NCI-H1105 treated with DMSO at 0.1 percent for 48 hours (cell line): Measurements from ENCODE around the gene MEOX2.

Experiments used
- DNase-seq: peaks from one replicate; lab custom pipeline; 2025; lab: John Stamatoyannopoulos, UW

Gene MEOX2

DNA sequence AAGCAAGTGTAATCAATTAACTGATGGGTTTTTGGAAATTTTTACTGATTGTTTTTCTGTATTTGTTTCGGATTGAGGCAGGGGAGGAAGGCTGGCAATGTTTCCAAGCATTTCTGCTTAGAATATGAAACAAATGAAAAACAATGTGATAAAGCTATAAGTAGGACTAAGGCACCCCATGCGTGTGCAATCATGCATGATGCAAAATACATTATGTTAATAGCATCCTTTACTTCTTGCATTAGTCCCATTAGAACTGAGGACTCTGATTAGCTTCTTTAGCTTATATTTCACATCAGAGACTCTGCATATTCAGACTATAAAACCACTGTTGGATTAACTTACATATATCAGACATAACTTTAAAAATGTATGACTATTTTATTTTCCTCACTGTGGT, 76.0 kb downstream of the MEOX2 start:
- DNase-seq: no peak

DNA sequence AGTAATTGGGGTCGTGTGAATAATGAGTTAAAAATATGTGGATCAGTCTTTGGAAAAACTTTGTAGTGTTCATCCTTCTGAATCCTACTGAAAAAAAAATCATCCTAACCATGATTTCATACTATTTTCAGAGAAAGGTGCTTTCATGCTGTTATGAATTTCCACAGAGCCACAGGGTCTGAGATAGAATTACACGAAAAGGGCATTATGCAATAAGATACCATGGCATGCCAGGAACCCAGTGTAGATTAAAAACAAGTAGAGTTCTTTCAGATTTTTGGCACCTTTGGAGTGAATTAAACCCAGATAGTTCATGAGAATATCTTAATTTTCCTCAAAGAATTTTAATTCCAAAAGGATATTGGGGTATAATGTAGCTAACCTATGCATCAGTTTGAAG, 77.2 kb downstream of the MEOX2 start:
- no peak for DNase-seq

DNA sequence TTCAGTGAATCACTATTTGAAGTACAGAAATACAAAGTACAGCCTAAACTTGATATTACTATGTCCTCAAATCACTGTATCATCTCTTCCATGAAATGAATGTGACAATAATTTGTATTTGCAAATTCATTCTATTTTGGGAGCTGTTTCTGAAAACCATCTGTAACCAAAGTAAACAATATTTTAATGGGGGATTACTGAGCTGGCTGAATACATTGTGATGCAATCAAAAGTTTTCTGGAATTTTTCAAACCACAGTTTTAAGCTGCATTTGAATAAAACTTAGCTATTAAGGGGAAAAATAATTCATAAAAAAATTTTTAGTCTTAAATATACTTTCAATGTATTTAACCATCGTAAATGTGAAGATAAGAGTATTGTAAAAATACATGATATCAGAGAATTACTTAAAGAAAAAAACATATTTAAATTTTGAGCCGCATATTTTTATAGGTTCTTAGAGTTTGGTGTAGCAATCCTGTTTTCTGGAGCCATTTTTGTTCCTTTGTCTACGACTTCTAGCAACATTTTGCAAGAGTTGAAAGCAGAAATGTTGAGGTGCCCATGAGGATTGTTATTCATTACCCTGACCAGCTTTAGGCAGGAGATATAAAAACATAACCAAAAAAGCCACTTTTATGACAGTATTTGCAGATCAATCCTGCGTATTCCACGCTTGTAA, 78.8 kb downstream of the MEOX2 start:
- no peak for DNase-seq

DNA sequence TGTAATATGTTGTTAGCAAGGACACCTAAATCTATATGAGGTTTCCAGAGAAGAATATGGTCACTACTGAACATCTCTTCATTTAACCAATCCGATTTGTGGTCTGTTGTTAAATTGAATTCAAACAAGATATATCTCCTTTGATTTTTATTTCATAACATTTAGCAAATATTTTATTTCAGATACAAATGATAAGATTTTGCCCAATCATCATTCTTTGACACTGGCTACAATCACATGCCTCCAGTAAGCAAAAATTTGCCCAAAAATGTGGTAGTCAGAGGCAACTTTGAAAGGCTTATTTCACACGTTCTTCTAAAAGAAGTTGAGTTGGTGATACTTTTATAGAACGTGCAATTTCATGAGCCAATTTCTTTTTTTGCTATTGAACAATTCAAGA, 79.9 kb downstream of the MEOX2 start:
- DNase-seq: no peak

DNA sequence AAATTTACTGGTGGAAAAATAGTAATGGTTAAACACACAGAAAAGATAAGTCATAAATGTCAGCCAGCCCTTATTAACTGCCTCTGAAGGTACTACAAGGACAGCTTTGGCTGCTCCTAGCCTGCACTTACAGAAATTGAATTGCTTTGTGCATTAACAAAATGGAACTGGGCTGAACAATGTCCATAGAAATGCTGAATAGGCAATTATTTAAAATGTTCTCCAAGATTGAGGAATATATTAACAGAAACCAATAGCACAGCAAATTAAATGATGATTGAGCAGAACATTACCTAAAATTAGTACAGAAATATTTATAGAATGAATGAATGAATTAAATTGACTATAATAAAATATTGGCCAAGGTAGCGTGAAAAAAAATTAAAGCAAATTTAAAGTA, 82.3 kb downstream of the MEOX2 start:
- no peak for DNase-seq

DNA sequence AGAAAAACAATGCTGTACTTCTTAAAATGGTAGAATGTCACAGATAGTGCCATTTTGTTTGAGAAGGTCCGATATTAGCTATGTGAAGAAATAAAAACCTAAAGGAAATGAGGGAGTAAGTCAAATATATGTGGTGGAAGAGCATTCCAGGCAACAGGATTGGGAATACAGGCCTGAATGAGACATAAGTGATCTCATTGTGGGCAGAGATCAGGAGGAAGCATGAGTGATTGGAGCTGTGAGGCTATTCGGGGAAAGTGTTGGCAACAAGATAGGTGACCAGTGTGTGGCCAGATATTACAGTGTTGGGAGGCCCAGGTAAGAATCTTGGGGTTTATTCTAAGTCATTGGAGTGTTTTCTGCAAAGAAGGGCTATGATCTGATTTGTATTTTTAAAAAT, 83.4 kb downstream of the MEOX2 start:
- DNase-seq: no peak

DNA sequence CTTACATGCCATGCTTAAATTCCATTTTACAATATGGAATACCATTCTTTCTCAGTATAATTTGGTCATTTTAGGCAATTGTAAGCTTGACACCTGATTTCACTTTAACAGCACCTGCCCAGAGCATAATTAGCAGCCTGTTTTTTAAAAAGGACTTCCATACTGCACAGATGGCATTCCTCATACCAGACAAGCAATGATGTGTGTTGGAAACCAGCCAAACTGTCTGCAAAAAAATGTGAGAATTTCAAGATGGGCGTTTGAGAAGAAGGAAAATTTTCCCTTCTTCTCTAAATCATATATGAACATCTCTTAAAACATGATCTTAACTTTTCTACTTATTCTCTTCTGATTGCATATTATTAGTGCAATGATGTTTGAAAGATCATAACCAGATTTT, 84.2 kb downstream of the MEOX2 start:
- DNase-seq: peak; percentile 77

DNA sequence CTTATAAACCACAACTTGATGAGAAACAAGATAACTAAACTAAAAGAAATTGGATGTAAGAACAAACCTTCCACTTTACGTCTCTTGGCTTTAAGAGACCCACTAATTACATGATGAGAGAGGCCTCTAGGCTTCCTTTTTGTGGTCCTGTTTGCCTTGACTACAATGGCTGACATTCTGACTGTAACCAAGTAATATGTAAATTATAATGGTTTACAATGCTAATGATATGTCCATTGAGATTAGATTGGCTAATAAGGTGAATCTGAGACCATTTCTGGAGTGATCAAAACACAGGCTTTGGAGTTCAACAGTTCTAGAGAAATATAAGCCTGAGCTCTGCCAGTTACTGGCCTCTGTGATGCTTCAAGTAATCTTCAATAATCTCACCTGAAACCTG, 85.3 kb downstream of the MEOX2 start:
- DNase-seq: no peak

DNA sequence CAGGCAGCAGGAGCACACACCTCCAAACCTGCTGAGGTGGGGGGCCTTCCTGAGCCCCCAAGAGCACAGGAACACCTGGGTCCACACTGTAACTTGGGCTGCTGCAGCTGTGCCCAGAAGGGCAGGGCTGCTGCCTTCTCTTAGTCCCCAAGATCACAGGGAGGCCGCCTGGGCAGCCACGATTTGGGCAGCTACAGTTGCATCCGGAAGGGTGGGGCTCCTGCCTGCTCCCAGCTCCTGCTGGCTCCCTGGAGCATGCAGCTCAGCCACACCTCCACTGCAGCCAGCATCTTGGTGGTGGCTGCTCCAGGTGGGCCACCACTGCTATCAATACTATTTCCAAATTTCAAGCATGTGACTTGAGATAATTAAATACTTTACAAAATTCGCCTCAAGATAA, 86.2 kb downstream of the MEOX2 start:
- no peak for DNase-seq

DNA sequence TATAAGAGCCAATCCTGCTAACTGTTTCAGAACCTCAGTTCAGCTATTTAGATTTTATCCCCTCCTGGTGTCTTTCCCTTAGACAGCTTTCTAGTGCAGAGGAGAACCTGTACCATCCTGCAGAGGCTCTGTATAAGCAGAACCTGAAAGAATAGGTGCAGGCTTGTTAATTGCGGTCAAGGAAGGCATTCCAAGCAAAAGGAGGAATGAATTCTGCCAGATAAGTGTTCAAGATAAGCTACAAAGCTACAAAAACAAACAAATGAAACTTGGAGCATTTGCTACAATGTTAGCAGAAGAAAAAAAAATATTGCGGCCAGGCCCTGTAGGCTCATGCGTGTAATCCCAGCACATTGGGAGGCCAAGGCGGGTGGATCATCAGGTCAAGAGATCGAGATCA, 92.0 kb downstream of the MEOX2 start:
- DNase-seq: no peak

DNA sequence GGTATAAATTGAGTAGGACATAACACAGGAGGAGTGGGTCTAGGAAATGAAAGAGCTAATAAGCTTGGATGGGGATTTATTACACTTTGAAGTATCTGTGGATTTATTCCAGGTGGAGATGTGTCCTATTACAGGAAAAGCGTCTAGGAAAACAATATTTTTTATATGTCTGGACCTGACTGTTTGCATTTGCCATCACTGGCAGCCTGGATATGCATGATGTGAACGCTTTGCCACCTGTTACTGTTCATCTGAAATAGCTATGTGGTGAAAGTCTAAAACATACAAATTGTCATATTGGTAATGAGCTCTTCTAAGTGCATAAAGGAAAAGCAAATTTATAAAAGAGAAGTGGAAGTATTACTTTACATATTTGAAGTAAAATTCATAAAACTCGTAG, 93.1 kb downstream of the MEOX2 start:
- peak; percentile 68 for DNase-seq

DNA sequence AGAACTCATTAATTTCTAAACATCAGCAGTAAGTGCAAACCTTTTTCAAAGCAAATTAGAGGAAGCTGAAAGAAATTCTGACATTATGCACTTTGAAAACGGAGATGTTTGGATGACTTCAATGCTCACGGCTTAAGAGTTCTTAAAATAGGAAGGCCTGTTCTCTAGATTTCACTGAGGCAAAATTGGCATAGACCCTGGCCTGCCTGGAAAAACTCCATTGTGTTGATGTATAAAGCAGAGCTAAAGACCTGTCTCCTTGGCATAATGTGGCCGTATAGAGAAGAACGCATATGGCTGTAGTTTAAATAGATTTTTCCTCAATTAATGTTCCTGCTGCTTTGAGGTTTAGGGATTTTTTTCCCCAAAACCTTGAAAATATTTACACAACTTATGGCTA, 100.2 kb downstream of the MEOX2 start:
- no peak for DNase-seq

DNA sequence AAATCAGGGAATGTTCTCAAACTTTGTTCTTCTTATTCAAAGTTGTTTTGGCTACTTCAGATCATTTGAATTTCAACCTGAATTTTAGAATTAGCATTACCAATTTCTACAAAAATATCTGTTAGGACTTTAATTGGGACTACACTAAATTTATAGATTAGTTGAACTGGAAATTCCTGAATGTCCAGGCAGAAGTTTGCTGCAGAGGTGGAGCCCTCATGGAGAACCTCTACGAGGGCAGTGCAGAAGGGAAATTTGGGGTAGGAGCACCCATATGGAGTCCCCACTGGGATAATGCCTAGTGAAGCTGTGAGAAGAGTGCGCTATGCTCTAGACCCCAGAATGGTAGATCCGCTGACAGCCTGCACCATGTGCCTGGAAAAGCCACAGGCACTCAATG, 101.9 kb downstream of the MEOX2 start:
- no peak for DNase-seq

DNA sequence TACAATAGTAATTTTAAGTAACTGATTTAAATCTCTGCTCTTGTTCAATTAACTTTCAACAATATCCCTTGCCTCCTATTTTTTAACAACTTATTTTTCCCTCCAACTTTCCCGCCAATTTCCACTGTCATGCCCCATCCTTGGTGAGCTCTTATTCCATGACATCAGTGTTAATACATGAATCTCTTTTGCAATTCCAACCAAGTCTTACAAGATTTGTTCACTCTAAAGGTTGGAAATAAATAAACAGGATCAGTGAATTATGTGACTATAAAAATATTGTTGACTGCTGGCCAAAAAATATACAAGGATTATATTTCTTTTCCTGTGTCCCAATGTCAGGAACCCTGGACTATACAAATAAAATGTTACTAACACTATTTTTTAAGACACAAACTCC, 103.7 kb downstream of the MEOX2 start:
- no peak for DNase-seq

DNA sequence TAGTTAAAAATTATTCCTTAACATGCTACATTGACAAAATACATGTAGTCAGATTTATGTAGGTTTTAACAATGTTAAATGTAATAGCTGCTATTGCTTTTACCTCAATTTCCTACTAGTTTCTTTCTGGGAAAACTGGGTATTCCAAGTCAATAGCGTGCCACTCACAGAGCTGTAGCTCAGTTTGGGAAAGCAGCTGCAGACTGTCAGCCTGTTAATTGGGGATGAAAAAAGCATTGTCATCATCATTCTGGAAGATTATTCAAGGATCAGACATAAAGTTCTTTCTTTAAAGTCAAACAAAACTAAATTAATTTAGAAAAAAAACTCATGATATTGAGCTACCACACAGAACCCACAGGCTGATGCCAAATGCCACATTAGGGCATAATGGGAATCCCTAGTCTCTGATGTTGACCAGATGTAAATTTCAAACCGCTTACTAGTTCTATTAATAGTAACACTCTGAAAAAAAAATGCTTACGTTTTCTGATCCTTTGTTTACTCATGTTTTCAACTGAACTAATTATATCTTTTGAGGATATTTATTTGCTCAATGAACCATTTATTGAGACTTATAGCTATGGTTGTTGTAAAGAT, 105.0 kb downstream of the MEOX2 start:
- DNase-seq: peak; percentile 94

DNA sequence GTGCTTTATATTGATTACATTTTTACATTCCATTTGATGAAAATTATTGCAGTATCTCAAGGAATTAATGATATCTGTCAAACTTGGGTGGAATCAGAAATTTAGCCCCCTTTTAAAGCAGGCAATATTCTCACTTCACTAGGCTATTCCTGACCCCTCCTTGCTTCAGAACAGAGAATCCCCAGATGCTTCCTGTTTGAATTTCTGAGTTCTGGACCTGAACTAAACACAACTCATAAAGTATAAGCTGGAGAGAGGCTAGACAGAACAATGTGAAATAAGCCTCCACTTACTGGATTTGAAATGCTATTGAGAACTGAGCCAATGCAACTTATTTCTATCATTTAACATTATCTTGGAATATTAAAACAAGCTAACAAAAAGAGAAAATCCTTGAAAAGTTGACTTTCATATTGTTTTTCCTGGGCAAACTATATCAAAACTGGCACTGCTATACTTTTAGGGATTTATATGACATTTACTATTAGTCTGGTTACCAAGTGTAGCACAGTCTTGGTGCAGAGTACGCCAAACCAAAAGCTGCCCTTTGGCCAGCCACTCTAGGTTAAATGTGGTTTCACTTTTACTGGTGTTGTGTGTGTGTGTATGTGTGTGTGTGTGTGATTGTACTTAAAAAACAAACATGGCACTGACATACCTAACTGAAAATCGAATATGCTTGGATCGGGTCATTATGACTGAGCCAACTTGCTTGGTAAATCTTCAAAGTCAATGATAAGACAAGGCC, 105.7 kb downstream of the MEOX2 start:
- no peak for DNase-seq

DNA sequence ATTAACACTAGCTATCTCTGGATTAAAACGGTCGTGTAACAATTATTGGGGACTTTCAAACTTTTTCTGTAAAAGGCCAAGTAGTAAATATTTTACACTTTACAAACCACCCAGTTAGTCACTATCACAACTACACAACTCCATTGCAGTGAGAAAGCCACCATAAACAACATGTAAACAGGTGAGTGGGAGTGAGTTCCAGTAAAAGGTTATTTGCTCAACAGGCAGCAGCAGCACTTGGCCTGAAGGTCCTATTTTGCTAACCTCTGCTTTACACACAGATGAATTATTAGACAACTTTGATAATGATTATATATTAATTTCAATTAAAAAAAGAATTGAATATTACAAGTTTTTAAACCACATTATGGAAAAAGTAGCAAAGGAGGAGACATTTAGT, 108.9 kb downstream of the MEOX2 start:
- no peak for DNase-seq

DNA sequence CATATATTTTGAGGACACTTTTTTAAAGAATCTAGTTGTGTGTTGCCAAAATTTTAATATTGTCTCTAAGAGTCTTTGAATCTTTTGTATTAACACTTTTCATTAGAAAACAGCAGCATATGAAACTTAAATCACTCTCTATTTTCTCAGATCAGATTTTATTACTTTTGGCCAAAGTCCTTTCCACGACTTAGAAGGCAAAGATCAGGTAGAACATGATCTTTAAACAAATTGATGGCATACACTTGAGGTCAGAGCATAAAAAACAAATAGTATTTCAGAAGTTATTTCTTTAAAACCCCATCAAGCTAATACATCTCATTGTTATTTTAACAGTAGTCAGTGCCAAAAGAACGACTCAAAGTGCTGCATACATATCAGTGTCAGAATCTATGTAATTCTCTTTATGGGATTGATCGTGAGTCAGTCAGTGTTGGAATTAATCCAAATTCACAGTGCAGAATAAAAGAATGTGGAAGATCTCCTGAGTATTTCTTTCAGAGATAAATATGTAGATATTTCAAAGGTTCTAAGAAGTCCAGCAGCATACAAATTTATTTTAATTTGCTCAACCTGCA, 115.1 kb downstream of the MEOX2 start:
- peak; percentile 12 for DNase-seq

DNA sequence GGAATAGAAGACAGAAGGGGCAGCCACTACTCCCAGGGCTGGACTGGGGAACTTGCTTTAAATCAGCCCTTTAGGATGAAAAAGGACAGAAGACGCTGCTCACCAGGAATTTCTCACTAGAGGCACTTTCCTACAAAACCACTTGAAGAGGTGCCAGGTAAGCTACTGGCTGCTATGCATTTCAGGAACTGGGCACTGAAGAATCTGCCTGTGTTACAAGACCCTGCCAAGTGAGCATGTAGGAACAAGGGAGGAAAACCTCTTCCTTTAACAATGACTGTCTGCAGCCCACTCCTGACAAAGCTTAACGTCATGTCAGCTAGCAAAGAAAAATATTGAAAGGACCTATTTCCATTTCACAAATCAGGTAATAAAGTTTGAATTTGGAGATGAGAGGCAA, 118.8 kb downstream of the MEOX2 start:
- DNase-seq: peak; percentile 68

DNA sequence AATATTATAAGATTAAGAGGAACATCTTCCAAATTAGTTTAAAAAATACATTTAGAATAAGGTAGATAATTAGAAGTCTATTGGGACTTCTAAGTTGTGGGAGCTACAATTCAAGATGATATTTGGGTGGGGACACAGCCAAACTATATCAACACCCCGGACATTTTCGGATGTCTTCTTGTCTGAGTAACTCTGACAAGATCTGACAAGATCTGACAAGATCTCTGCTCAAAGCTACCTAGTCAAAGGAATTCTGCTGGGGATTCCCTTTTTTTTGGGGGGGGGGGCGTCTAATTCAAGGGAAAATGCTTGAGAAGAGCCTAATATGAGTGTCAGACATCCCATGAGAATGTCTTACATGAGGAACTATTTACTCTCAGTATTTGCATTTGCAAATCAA, 119.4 kb downstream of the MEOX2 start:
- DNase-seq: no peak

DNA sequence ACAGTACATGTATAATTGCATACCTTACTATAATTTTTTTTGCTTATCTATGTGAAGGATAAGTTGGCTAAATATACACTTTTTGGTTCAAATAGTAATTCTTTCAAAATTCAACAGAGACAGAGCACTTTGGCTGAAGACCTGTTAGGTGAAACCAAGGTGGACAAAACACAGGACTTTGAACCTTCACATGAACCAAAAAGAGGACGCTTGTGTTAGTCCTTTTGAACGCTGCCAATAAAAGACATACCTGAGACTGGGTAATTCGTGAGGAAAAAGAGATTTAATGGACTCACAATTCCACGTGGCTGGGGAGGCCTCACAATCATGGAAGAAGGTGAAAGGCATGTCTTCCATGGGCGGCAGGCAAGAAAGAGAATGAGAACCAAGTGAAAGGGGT, 120.0 kb downstream of the MEOX2 start:
- no peak for DNase-seq

DNA sequence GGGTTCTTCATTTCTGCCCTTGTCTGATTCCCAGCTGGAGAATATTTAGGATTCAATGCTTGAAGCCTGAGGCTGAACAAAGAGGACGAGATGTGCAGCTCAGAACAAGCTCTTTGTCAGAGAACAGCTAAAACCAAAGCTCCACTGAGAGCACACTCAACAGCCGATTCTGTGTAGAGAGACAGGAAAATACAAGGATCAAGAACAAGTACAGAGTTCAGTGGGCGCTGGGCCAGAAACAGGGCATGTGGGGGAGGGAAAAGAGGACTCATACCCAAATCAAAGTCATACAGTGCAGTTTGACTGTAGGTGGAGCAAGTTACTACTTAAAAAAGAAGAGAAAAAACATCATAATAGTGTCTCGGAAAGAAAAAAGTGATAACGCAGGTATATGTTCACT, 124.6 kb downstream of the MEOX2 start, which contains the start of gene AGMO:
TSS of gene AGMO (minus strand) at position 181 of the 400 bp plus-strand sequence.
- peak; percentile 32 for DNase-seq
